Colon (tissue), 2 donors: ENCODE data around the gene ETV4.

Source experiments
- FAIRE-seq: peaks from 2 replicates; lab custom pipeline; 2012; peaks lifted over from hg19 to GRCh38; lab: Jason Lieb, UNC
- donor health status: control.
- donor health status: control.

Gene ETV4

DNA sequence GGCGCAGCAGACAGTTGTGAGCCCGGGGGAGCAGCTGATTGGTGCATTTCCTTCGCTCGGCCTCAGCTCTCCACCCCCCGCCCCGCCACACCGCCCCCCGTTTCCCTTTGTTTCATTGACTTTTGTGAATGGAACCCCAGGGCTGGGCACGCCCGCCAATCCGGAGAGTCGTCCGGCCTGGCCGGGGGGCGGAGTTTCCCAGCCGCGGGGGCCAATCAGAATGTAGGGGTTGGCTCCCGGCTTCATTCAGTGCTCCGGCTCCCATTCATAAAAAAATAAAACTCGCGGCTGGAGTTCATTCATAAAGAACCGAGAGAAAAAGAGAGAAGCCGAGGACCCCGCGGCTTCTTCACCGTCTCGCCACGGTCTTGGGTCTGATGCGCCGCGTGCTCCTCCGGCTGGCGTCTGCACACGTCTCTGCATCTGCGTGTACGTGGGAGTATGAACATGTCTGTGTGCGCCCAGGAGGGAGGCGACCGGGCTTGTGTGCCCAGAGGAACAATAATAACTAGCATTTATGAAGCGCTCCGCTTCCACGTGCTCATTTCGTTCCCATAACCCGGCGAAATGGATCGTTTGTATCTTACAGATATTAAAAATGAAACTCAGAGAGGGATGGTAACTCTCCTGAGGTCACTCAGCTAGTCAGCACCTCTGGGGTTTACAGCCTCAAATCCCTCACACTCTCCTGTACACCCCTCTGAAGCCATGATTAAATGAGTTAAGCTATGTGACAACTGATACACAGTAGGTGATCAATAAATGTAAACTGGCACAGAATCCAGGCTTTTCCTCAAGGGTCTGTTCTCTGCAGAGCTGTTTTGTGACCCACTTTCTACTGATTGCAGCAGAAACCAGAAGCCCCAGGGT, at the start of gene ETV4:
Gene ETV4, minus strand, starts transcription at position 22 of the 870 bp plus-strand sequence. CDS start 723 bp downstream, outside the sequence.
- FAIRE-seq = no peak

DNA sequence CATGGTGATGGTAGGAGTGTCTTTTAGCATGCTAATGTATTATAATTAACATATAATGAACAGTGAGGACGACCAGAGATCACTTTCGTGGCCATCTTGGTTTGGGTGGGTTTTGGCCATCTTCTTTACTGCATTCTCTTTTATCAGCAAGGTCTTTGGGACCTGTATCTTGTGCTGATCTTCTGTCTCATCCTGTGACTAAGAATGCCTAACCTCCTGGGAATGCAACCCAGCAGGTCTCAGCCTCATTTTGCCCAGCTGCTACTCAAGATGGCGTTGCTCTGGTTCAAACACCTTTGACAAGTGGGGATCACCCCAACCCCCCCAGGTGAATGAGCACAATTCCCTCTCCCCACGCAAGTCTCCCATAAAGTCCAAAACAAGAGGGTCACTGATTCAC, 49.3 kb upstream of the ETV4 start:
- FAIRE-seq = no peak

- FAIRE-seq = no peak
These were observed 45.8 kb upstream of the ETV4 start for GRCh38 chr17:43591779-43592562.

DNA sequence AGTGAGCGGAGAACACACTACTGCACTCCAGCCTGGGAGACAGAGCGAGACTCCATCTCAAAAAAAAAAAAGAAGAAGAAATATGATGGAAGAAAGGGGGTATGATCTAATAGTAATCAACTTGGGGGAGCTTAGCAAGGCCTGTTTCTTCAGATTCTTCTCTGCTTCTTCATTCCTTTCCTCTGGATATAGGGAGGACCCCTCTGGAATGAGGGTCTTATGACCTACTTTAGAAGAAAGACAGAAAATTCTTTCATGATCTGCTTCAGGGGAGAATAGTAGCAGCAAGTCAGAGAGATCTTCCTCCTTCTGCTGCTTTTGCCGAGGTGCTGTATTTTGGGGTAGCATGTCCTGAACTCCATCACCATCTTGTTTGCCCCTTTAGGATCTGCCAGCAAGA, 44.9 kb upstream of the ETV4 start:
- no peak for FAIRE-seq

DNA sequence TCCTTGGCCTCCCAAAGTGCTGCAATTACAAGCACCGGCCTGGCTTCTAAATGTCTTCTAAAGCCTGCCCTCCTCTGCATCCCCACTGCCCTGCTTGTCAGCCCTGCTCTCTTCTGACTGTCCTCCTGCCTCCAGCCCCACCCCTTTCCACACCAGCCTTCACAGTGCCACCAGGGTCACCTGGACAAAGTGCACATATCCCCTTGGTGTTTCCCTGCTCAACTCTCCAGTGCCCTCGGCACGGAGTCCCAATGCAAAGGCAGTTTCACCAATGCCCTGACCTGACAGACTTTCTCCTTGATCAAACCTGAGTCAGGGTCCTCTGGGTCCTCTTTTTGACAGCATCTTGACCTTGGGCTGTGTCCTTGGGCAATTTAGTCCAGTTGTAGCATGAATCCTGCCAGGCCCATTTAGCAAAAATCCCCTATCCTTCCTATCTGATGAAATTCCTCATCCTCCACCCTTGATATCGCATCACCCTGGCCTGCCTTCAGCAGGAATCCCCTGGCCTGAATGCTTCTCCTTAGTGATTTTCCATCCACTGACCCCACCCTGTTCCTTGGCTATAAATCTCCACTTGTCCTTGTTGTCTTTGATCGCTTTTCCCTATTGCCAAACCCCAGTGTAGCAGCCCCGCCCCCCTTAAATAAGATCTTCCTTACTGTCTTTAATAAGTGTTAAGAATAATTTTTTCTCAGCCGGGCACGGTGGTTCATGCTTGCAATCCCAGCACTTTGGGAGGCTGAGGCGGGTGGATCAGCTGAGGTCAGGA, 42.7 kb upstream of the ETV4 start:
- FAIRE-seq = no peak

- no peak for FAIRE-seq
These were observed 42.0 kb upstream of the ETV4 start for GRCh38 chr17:43588121-43588520.

- no peak for FAIRE-seq
These were observed 41.5 kb upstream of the ETV4 start for GRCh38 chr17:43587647-43588046.

- no peak for FAIRE-seq
These were observed 38.5 kb upstream of the ETV4 start for GRCh38 chr17:43584666-43585102.

GRCh38 chr17:43583332-43583731, 37.2 kb upstream of the ETV4 start:
- no peak for FAIRE-seq

GRCh38 chr17:43581613-43582012, 35.5 kb upstream of the ETV4 start:
- no peak for FAIRE-seq

DNA sequence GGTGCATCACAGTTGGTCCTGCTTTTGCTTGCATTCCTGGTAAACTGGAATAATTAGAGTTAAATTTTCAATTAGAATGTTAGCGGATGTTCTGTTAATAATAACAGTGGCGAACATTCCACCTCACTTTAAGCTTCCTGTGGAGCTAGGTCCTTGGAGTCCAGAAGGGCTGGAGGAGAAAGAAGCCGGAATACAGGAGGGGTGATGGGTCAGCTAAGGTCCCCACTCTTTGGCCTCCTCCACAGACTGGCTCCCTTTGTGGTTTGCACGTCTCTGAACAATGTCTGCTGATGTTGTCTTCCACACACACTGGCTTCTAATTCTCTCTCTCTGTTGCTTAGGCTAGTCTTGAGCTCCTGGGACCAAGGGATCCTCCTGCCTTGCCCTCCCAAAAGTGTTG, 35.0 kb upstream of the ETV4 start:
- no peak for FAIRE-seq

GRCh38 chr17:43579566-43580140, 33.5 kb upstream of the ETV4 start:
- no peak for FAIRE-seq

DNA sequence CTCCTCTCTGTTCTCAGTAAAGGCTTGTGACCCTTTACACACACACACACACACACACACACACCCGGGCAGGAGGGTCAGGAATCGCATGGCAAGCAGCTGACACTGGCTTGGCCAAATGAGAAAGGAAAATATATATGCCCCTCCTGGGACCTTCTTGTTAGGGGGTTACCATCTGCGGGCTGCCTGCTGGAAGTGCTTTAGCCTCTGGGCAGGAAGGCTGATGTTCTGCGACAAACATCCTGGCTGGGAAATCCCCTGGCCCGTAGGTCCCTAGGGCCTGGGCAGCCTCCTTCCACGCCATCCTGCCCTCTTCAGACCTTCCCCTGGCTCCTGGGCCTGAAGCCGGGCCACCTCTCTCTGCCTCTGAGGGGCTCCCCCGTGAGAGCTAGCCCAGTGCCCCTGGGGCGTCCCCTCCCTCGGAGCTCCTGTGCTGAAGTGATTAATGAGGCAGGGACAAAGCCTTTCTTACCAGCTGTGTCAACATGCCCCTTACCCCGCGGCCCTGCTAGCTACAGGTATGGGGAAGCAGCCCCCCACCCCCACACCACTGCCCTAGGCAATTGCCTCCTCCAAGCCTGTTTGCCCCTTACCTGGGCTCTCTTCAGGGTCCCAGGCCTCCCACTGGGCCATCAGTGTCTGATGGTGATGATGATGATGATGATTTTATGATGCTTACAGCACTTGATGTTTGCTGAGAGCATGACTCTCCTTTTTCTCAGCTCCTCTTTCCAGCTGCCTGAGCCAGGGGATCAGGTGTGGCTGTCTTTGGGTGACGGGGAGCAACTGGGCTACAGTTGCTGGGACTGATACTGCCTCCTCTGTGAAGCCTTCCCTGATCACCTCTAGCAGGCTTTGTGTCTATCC, 32.8 kb upstream of the ETV4 start:
- FAIRE-seq = no peak

- no peak for FAIRE-seq
These were observed 32.2 kb upstream of the ETV4 start for GRCh38 chr17:43578404-43578698.

DNA sequence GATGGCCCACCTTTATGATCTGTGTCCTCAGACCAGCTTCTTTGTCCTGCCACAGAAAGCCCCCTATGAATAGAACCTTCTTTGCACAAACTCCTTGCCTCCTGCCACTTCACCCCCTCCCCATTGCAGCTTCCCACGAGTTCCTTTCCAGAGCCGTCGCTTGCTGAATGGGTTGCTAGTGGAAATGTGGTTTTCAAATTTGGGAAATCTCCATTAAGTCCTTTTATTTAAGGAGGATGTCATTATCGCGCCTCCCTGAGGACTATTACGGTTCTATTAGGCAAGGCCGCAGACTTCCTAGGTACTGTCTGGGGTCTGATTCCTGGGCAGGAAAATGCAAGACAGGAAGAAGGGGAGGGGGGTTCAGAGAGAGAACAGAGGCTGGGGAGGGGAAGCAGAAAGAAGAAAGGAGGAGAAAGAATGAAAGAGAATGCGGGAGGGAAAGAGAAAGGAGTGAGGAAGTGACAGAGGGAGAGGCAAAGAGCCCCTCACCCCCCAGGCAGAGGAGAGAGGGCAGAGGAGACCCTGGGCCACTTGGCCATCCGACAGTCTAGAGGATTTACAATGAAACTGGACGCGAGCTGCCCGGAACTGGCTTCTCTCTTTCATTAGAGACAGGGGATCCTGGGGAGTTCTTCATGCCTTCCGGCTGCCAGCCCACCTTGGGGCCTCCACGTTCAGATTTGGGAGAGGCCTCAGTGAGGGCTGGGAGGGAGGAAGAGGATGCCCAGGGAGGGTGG, 31.7 kb upstream of the ETV4 start:
- no peak for FAIRE-seq

DNA sequence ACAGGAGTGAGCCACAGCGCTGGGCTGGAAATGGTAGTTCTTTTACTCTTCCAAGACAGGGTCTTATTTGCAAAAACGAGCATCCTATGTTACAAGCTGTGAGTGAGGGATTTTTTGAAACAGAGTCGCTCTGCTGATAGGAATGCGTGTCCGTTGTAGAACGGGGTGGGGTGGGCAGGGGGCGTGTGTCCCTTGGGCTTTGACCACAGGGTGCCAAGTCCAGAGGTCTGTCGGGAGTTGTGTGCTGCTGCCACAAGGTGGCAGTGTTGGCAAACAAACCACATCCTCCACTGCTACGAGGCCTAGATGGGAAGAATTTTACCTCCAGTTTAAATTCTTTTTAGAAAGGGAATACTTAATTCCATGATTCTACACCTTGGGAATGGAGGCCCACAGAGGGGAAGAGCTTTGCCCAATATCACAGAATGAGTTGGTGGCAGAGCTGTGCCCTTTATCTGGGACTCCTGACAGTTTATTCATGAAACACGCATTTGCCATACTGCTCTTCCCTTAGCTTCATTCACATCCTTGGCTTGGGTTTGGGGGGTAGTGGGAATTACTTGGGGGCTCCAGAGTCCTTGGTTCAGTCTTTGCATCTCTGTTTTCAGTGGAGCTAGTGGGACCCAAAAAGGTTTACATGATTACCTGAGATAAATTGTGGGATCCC, 30.6 kb upstream of the ETV4 start:
- FAIRE-seq = no peak

GRCh38 chr17:43574896-43575525, 28.9 kb upstream of the ETV4 start:
- FAIRE-seq = no peak

GRCh38 chr17:43574348-43574747, 28.2 kb upstream of the ETV4 start:
- FAIRE-seq = no peak

DNA sequence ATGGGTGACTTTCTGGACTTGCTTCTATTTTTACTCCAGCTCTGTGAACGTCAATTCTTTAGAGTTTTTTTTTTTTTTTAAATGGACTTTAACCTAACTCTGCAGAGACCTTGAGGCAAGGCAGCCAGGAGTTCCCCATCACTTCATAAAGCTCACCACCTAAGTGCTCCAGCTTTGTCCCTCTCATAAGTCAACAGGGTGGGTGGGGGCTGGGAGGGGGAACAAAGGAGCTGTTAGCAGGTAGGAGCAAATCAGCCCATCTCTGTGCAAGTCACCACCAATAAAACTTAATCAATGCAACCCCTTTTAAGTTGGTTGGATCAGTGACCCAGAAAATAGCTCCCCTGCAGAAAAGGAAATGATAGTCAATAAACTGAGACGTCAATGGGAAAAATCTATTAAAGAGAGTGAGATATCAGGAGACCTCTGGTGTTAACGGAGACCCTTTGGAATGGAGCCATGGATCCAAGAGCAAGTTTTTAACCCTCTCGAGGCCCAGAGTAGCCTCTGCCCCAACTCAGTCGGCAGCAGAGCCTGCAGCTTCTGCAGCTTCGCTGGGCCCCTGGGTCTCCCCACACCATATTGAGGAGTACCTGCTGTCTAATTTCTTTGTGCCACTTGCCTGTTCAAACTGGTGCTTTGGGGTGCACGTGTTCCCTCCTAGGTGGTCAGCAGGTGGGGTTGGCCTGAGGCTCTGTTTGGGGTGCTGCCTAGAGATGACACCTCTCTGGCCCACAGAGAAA, 27.6 kb upstream of the ETV4 start:
- FAIRE-seq = no peak
